Measurements from ENCODE around the gene NSUN3.

Gene NSUN3

GRCh38 chr3:94127115-94127514 is 64.3 kb downstream of the NSUN3 start:
- Mint-ChIP-seq H3K27me3 (no peaks in the 10 kb centered on the region), H3K4me3 (no peak overlapping the region), H3K27ac (no peak overlapping the region), H3K36me3 (peaks cover 28 to 40% of the 10 kb centered on the region in 2 donors), H3K4me1 (no peaks in the 10 kb centered on the region), H3K9me3 (no peaks in the 10 kb centered on the region)
- DNase-seq = no peak
- no peak for ATAC-seq (replicated peaks)

- Mint-ChIP-seq H3K27me3 (no peaks in the 10 kb centered on the region), H3K4me1 (no peaks in the 10 kb centered on the region), H3K36me3 (peaks cover 12 to 24% of the 10 kb centered on the region in 2 donors), H3K9me3 (peaks cover 0 to 4% of the 10 kb centered on the region in 2 donors), H3K4me3 (no peak overlapping the region), H3K27ac (no peak overlapping the region)
- peak in 1 of 2 donors; percentile 25 for ATAC-seq (replicated peaks)
- no peak for DNase-seq
Observed at GRCh38 chr3:94130690-94131089, 67.8 kb downstream of the NSUN3 start.

DNA sequence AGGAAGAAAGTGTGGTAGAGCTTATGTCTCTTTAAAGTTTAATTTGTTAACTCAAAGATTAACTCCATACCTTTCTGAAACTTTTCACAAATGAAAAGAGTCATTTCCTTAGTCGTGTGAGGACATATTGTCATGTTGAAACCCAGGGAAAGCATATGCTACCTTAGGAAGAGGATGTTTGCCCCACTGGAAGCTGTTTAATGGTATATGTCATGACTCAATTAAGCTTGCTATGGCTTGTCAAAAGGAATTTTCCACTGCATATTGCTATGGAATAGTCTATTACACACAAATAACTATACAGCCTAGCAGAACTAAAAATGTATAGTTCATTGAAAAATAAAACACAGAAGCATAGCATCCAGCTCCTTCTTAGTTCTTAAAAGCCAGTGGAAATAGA is 69.9 kb downstream of the NSUN3 start:
- no peak for ATAC-seq (replicated peaks)
- H3K9me3 Mint-ChIP-seq = peaks cover 1 to 7% of the 10 kb centered on the region in 2 donors
- H3K27ac Mint-ChIP-seq = no peak overlapping the region
- H3K36me3 Mint-ChIP-seq = peaks cover 9 to 14% of the 10 kb centered on the region in 2 donors
- no peak for DNase-seq
- no peaks in the 10 kb centered on the region for H3K27me3 Mint-ChIP-seq
- no peaks in the 10 kb centered on the region for H3K4me1 Mint-ChIP-seq
- H3K4me3 Mint-ChIP-seq = no peak overlapping the region

- H3K4me1 Mint-ChIP-seq = no peaks in the 10 kb centered on the region
- H3K9me3 Mint-ChIP-seq = peaks cover 1 to 7% of the 10 kb centered on the region in 2 donors
- no peak overlapping the region for H3K27ac Mint-ChIP-seq
- ATAC-seq (replicated peaks) = no peak
- H3K36me3 Mint-ChIP-seq = no peaks in the 10 kb centered on the region
- H3K27me3 Mint-ChIP-seq = no peaks in the 10 kb centered on the region
- no peak overlapping the region for H3K4me3 Mint-ChIP-seq
- DNase-seq = no peak
Observed at GRCh38 chr3:94136133-94136532, 73.3 kb downstream of the NSUN3 start.

- Mint-ChIP-seq H3K36me3 (no peaks in the 10 kb centered on the region), H3K27ac (no peak overlapping the region), H3K4me3 (no peak overlapping the region), H3K4me1 (no peaks in the 10 kb centered on the region), H3K9me3 (peaks cover 1 to 7% of the 10 kb centered on the region in 2 donors), H3K27me3 (no peaks in the 10 kb centered on the region)
- DNase-seq (no peak), ATAC-seq (replicated peaks) (no peak)
Observed at GRCh38 chr3:94137377-94137776, 74.5 kb downstream of the NSUN3 start.

DNA sequence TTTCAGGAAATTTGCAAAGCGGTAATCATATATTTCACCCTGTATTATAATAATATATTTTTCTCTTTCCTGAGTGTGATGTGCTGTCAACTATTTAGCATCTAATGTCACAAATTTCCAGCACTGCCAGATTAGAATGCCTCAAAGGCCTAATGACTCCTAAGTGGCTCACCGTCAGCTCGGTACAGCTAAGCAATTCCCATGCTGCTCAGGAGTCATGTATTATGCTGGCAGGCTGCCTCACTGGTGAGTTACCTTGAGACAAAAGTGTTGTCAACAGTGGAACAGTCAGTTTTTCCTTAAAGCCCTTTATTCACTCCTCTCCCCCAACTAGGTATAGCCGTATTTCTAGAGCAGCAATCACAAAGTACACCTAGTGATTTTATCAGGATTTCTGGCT is 83.6 kb downstream of the NSUN3 start:
- H3K4me3 Mint-ChIP-seq = no peak overlapping the region
- H3K36me3 Mint-ChIP-seq = no peaks in the 10 kb centered on the region
- peaks cover 0 to 2% of the 10 kb centered on the region in 2 donors for H3K9me3 Mint-ChIP-seq
- H3K27me3 Mint-ChIP-seq = peaks cover 6 to 7% of the 10 kb centered on the region in 2 donors
- no peak for ATAC-seq (replicated peaks)
- no peak overlapping the region for H3K27ac Mint-ChIP-seq
- DNase-seq = no peak
- no peaks in the 10 kb centered on the region for H3K4me1 Mint-ChIP-seq

- Mint-ChIP-seq H3K36me3 (no peaks in the 10 kb centered on the region), H3K4me1 (no peaks in the 10 kb centered on the region), H3K4me3 (no peak overlapping the region), H3K9me3 (peaks cover 0 to 2% of the 10 kb centered on the region in 2 donors), H3K27me3 (peaks cover 6 to 7% of the 10 kb centered on the region in 2 donors), H3K27ac (no peak overlapping the region)
- no peak for DNase-seq
- ATAC-seq (replicated peaks) = no peak
Observed at GRCh38 chr3:94147012-94147411, 84.2 kb downstream of the NSUN3 start.

GRCh38 chr3:94150113-94150512 is 87.3 kb downstream of the NSUN3 start:
- DNase-seq (no peak), ATAC-seq (replicated peaks) (no peak)
- Mint-ChIP-seq H3K27ac (no peak overlapping the region), H3K9me3 (peaks cover 0 to 4% of the 10 kb centered on the region in 2 donors), H3K36me3 (no peaks in the 10 kb centered on the region), H3K27me3 (peaks cover 6 to 7% of the 10 kb centered on the region in 2 donors), H3K4me1 (no peaks in the 10 kb centered on the region), H3K4me3 (no peak overlapping the region)

- H3K27me3 Mint-ChIP-seq = no peaks in the 10 kb centered on the region
- H3K27ac Mint-ChIP-seq = no peak overlapping the region
- no peak overlapping the region for H3K4me3 Mint-ChIP-seq
- peaks cover 0 to 2% of the 10 kb centered on the region in 2 donors for H3K9me3 Mint-ChIP-seq
- ATAC-seq (replicated peaks) = no peak
- no peaks in the 10 kb centered on the region for H3K36me3 Mint-ChIP-seq
- no peak for DNase-seq
- no peaks in the 10 kb centered on the region for H3K4me1 Mint-ChIP-seq
Observed at GRCh38 chr3:94156626-94157025, 93.8 kb downstream of the NSUN3 start.

- Mint-ChIP-seq H3K9me3 (no peaks in the 10 kb centered on the region), H3K4me3 (no peak overlapping the region), H3K27me3 (no peaks in the 10 kb centered on the region), H3K4me1 (no peaks in the 10 kb centered on the region), H3K27ac (no peak overlapping the region), H3K36me3 (no peaks in the 10 kb centered on the region)
- ATAC-seq (replicated peaks) = no peak
- no peak for DNase-seq
Observed at GRCh38 chr3:94158512-94158911, 95.7 kb downstream of the NSUN3 start.

GRCh38 chr3:94159062-94159828 is 96.4 kb downstream of the NSUN3 start:
- Mint-ChIP-seq H3K27me3 (no peaks in the 10 kb centered on the region), H3K36me3 (no peaks in the 10 kb centered on the region), H3K9me3 (no peaks in the 10 kb centered on the region), H3K4me3 (no peak overlapping the region), H3K4me1 (no peaks in the 10 kb centered on the region), H3K27ac (no peak overlapping the region)
- DNase-seq (no peak), ATAC-seq (replicated peaks) (no peak)

DNA sequence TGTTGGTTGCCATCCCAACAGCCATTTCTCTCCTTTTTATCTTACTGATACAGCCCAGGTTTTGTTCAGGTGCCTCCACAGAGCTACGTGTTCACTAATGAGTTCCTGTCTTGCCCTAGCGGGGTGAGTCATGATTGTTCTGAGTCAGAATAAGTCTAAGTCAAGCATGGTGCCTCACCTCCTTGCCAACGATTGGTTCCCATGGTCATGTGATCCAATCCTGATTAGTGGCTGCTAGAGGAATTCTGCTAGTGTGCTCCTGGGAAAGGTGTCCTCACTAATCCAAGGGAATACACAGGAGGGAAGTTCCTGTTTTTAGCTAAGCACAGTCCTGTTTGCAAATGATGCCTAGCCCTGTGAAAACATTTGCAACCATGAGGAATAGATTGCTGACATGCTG is 99.8 kb downstream of the NSUN3 start:
- no peaks in the 10 kb centered on the region for H3K4me1 Mint-ChIP-seq
- no peak overlapping the region for H3K4me3 Mint-ChIP-seq
- ATAC-seq (replicated peaks) (peak in 1 of 2 donors; percentile 23), DNase-seq (no peak)
- H3K27me3 Mint-ChIP-seq = no peaks in the 10 kb centered on the region
- no peak overlapping the region for H3K27ac Mint-ChIP-seq
- H3K9me3 Mint-ChIP-seq = no peaks in the 10 kb centered on the region
- no peaks in the 10 kb centered on the region for H3K36me3 Mint-ChIP-seq

DNA sequence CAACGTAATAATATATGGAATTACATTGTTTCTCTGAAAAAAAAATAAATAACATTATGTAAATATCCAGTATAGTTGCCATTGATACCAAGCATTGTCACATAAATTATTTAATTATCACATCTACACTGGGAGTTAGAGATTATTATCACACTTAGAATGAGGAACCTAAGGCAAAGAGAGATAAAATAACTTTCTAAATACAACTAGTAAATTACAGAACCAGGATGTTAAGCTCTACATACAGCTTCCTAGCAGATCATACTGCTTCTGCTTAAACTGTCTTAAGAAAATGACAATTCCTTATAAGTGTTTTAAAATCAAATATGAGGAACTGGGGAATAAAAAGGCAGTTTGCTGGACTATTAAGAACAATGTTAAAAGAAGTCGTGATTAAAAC is 104.5 kb downstream of the NSUN3 start:
- DNase-seq = no peak
- no peak overlapping the region for H3K4me3 Mint-ChIP-seq
- no peak overlapping the region for H3K27ac Mint-ChIP-seq
- no peaks in the 10 kb centered on the region for H3K27me3 Mint-ChIP-seq
- ATAC-seq (replicated peaks) = no peak
- no peaks in the 10 kb centered on the region for H3K4me1 Mint-ChIP-seq
- H3K36me3 Mint-ChIP-seq = no peaks in the 10 kb centered on the region
- no peaks in the 10 kb centered on the region for H3K9me3 Mint-ChIP-seq

DNA sequence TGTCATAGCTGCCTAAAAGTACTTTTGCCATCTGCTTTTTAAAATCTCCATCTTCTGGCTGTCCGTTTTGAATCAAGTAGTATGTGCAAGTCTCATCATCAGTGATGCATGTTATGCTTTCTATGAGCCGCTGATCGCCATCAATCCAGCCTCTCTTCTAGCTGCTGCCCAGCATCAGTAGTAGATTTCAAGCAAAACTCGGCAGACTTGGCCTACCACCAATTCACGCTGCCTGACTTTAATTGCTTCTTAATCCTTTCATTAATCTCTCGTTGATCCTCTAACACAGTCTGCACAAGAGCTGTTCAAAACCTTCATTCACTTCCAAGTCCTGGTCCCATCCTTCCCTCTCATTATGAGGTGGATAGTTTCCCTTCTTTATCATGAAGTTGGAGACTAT is 104.9 kb downstream of the NSUN3 start:
- Mint-ChIP-seq H3K4me3 (no peak overlapping the region), H3K36me3 (no peaks in the 10 kb centered on the region), H3K27ac (no peak overlapping the region), H3K9me3 (no peaks in the 10 kb centered on the region), H3K27me3 (no peaks in the 10 kb centered on the region), H3K4me1 (no peaks in the 10 kb centered on the region)
- ATAC-seq (replicated peaks) = no peak
- no peak for DNase-seq

DNA sequence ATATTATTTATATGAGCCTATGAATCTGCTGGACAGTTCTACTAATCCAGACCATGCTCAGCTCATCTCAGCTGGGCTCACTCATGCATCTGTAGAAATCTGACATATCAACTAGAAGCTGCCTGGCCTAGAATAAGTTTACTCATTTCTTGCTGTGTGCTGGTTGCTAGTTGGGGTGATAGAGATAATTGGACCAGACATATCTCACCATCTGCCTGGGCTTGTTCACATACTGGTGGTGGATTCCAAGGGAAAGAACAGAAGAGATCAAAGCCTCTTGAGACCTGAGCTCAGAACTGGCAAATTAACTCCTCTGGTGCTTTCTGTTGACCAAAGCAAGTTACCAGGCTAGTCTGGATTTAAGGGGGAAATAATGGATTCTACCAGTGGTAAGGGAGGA is 109.1 kb downstream of the NSUN3 start:
- Mint-ChIP-seq H3K27me3 (no peaks in the 10 kb centered on the region), H3K4me1 (no peaks in the 10 kb centered on the region), H3K36me3 (no peaks in the 10 kb centered on the region)

More for the DNA sequence above, 109.1 kb downstream of the NSUN3 start:
- no peak overlapping the region for H3K4me3 Mint-ChIP-seq
- no peak overlapping the region for H3K27ac Mint-ChIP-seq
- ATAC-seq (replicated peaks) (no peak), DNase-seq (no peak)
- no peaks in the 10 kb centered on the region for H3K9me3 Mint-ChIP-seq

Measured in stimulated activated naive B cell treated with anti-CD40 and anti-IgM and Interleukin-4, amounts not matched to agents 10 μg/mL and 1 μg/mL and 100 μg/mL, for 72 hours (primary cell).